Brain microvascular endothelial cell (primary cell): Measurements from ENCODE around the gene OSBPL5.

Experiments
- DNase-seq: peaks from one replicate; pipeline ENCODE4 v3.0.0-alpha.2; 2020
- H3K27ac ChIP-seq: fragments of 250-450 bp; sonication (Bioruptor Pico); 2 replicates; pipeline ENCODE4 v1.5.1; 2020; ENCODE audit warnings: mild to moderate bottlenecking, moderate library complexity
- H3K27me3 ChIP-seq: fragments of 250-450 bp; sonication (Bioruptor Pico); replicated peaks from 2 replicates; pipeline ENCODE4 v1.5.1; 2020; ENCODE audit warnings: mild to moderate bottlenecking
- H3K36me3 ChIP-seq: fragments of 250-450 bp; sonication (Bioruptor Pico); replicated peaks from 2 replicates; pipeline ENCODE4 v1.5.1; 2020; ENCODE audit warnings: mild to moderate bottlenecking
- H3K4me3 ChIP-seq: 2 replicates; pipeline ENCODE4 v1.5.1; 2011; ENCODE audit warnings: low read depth, mild to moderate bottlenecking, control low read depth, low read length, moderate library complexity
- CTCF ChIP-seq: IDR thresholded peaks from 2 replicates; pipeline ENCODE4 v1.5.1; 2011; ENCODE audit warnings: low read depth, mild to moderate bottlenecking, moderate library complexity, low read length, control low read depth, inconsistent platforms; ENCODE audit errors: missing control alignments
- in situ Hi-C: cut with HindIII; loops from 2 replicates; pipeline ENCODE4 v1.10.0; 2017; ENCODE audit warnings: low sequenced_read_pairs, low pct_ligation_motif_present

Gene OSBPL5

GRCh38 chr11:3095712-3096361, 69.3 kb downstream of the OSBPL5 start:
- no peaks in the 10 kb centered on the region for H3K27me3 ChIP-seq
- H3K36me3 ChIP-seq, result peaks cover 2% of the 10 kb centered on the region
- in situ Hi-C loops, result no loop called here
- peak overlapping the region; percentile 30 for H3K4me3 ChIP-seq
- peak overlapping the region; percentile 69 for H3K27ac ChIP-seq
- peak; percentile 75 for DNase-seq
- no peak for TF ChIP-seq CTCF

GRCh38 chr11:3094223-3094824, 70.8 kb downstream of the OSBPL5 start:
- H3K36me3 ChIP-seq, result peaks cover 2% of the 10 kb centered on the region
- in situ Hi-C loops, result no loop called here
- no peak overlapping the region for H3K4me3 ChIP-seq
- H3K27ac ChIP-seq, result no peak overlapping the region
- DNase-seq, result no peak
- no peaks in the 10 kb centered on the region for H3K27me3 ChIP-seq
- no peak for TF ChIP-seq CTCF

- DNase-seq, result no peak
- Histone ChIP-seq H3K27me3 (no peaks in the 10 kb centered on the region), H3K27ac (no peak overlapping the region), H3K4me3 (no peak overlapping the region), H3K36me3 (peaks cover 2% of the 10 kb centered on the region)
- TF ChIP-seq CTCF, result no peak
- in situ Hi-C loops, result no loop called here
These were observed 71.6 kb downstream of the OSBPL5 start for GRCh38 chr11:3093281-3094191.

- DNase-seq, result no peak
- TF ChIP-seq CTCF, result no peak
- Histone ChIP-seq H3K27me3 (no peaks in the 10 kb centered on the region), H3K36me3 (peaks cover 2% of the 10 kb centered on the region), H3K27ac (no peak overlapping the region), H3K4me3 (no peak overlapping the region)
- in situ Hi-C loops, result no loop called here
These were observed 72.4 kb downstream of the OSBPL5 start for GRCh38 chr11:3092603-3093141.

- in situ Hi-C loops, result no loop called here
- peak; percentile 98 for TF ChIP-seq CTCF
- DNase-seq, result peak; percentile 37
- Histone ChIP-seq H3K36me3 (peaks cover 2% of the 10 kb centered on the region), H3K27ac (no peak overlapping the region), H3K27me3 (no peaks in the 10 kb centered on the region), H3K4me3 (no peak overlapping the region)
These were observed 73.1 kb downstream of the OSBPL5 start for GRCh38 chr11:3091846-3092602.
